HG02943 (cell line): ENCODE measurements around the gene SORCS1.
A peak's percentile ranks its signal among the peaks of the same experiment; 100 is the strongest.

Experiments
- ATAC-seq: cut with Tn5 transposase; IDR thresholded peaks from one replicate; pipeline ENCODE4 v1.9.1; 2021; ENCODE audit warnings: mild to moderate bottlenecking, low read depth, moderate library complexity; ENCODE audit not compliant: unreplicated experiment

The SORCS1 gene

DNA sequence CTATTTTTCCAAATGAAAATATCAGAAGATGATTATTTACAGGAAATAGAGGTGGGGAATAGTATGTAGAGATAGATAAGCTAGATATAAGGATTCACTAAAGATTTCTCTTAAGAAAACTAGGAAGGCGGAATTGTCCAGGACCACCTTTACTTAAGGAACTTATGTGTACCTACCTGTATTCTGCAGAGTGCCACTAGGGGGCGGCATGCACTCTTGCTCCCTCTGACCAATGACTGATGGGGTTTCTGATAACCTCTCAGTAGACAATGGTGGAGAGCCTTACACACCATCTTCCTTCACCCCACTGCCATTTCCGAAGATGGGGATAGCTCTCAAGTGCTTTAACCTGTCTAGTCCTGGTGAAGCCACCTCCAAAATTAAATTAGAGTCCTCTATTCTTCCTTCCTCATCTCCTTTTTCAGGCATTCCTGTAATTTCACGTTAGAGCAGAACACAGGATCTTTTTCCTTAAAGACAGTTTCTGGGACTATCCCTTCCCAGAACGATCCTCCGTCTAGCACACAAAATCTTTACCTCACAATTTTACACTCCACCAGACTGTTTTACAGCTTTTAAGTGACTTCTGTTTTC is 453.1 kb downstream of the SORCS1 start:
- ATAC-seq, result peak; percentile 55

GRCh38 chr10:106708506-106708905 is 456.0 kb downstream of the SORCS1 start:
- ATAC-seq, result no peak

GRCh38 chr10:106707657-106708056 is 456.8 kb downstream of the SORCS1 start:
- no peak for ATAC-seq

- no peak for ATAC-seq
Observed at GRCh38 chr10:106706127-106706526, 458.4 kb downstream of the SORCS1 start.

- peak; percentile 62 for ATAC-seq
Observed at GRCh38 chr10:106705681-106706100, 458.8 kb downstream of the SORCS1 start.

- ATAC-seq, result no peak
Observed at GRCh38 chr10:106696239-106696638, 468.3 kb downstream of the SORCS1 start.

GRCh38 chr10:106694696-106695095 is 469.8 kb downstream of the SORCS1 start:
- ATAC-seq, result no peak

GRCh38 chr10:106682175-106682574 is 482.3 kb downstream of the SORCS1 start:
- no peak for ATAC-seq

- ATAC-seq, result no peak
Observed at GRCh38 chr10:106680061-106680460, 484.4 kb downstream of the SORCS1 start.

GRCh38 chr10:106679314-106679713 is 485.2 kb downstream of the SORCS1 start:
- ATAC-seq, result no peak

- no peak for ATAC-seq
Observed at GRCh38 chr10:106672517-106673175, 491.9 kb downstream of the SORCS1 start.

GRCh38 chr10:106661767-106662140 is 502.8 kb downstream of the SORCS1 start:
- no peak for ATAC-seq

DNA sequence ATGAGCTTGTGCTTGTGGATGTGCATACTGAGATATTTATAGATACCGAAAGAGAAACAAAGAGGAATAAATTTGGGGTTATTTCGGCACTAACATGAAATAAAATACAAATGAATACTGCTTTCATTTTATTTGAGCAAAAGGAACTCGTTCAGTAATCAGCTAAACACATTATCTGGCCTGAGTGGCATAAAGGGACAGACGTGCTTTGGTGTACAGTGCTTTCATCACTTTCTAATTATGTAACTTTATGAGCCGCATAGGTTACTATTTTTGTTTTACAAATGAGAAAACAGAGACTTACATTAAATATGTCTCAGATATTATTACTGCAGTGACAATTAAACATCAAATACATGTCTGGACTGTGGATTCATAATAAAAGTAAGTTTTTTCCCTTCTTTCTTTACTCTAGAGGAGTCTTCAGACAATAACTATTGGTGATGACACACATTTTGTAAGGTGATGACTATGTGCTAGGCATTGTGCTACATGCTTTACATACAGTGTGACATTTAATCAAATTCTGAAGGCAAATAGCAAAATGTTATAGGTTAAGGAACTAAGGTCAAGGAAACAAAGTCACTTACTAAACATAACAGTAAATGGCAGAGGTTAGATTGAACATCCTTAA is 503.3 kb downstream of the SORCS1 start:
- ATAC-seq, result no peak

GRCh38 chr10:106660550-106660949 is 504.0 kb downstream of the SORCS1 start:
- no peak for ATAC-seq

GRCh38 chr10:106655636-106656035 is 508.9 kb downstream of the SORCS1 start:
- ATAC-seq, result no peak

DNA sequence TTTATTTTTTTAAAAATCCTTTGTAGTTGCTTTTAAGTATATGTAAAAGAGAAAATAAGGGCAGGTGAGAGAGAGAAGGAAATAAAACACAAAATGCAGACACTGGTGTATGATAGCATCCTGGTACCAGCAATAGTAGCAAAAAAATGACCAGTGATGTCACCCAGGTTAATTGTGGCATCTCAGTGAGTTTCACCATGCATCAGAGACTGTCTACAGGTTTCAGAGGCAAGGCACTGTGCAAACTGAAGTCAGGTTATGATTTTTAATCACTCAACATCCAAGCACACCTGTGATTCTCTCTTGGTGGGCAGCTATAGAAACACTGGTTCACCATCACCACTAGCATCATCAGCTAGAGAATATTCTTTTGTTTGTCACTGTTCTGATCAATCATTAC is 509.3 kb downstream of the SORCS1 start:
- no peak for ATAC-seq

- ATAC-seq, result no peak
Observed at GRCh38 chr10:106652279-106652678, 512.2 kb downstream of the SORCS1 start.

GRCh38 chr10:106648534-106649481 is 515.7 kb downstream of the SORCS1 start:
- no peak for ATAC-seq

DNA sequence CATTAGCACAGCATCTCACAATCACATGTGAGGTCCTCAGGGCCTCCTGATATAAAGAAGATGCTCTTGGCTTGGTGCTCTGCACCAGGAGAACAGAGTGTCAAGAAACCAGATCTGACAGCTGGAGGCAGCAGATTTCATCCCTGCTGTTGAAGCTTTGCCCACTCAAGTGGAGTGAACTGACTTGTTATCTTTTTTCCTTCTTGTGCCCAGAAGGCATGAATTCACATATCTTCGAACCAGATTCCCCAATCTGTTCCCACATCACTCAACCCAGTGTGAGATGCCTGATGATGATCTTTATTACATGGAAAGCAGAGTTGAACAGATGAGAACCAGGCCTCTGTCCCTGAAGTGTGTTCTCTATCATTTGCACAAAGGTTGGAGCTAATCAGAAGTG is 521.0 kb downstream of the SORCS1 start:
- ATAC-seq, result no peak

GRCh38 chr10:106637873-106638272 is 526.6 kb downstream of the SORCS1 start:
- no peak for ATAC-seq
